HG02870 (cell line): ENCODE measurements around the gene MUC5AC.

ENCODE experiments used
- ATAC-seq: cut with Tn5 transposase; IDR thresholded peaks from one replicate; pipeline ENCODE4 v1.9.1; 2021; ENCODE audit warnings: mild to moderate bottlenecking, moderate library complexity; ENCODE audit not compliant: unreplicated experiment

Gene MUC5AC

DNA sequence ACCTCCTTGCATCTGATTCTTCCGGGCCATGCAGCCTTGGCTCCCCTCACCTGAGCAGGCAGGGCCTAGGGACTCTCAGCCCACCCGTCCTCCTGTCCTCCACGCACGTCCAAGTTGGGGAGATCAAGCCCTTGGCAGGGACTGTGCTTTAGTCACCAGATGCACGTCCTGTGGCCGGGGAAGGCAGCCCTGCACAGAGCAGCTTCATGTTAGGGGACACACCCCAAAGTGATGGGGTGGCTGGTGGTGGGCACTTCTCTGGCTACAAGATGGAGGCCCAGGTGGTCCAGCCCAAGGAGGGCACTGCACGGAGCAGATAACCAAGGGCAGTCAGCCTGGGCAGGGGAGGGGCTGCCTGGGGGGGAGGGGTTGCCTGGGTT lies 66.3 kb downstream of the MUC5AC start:
- no peak for ATAC-seq

DNA sequence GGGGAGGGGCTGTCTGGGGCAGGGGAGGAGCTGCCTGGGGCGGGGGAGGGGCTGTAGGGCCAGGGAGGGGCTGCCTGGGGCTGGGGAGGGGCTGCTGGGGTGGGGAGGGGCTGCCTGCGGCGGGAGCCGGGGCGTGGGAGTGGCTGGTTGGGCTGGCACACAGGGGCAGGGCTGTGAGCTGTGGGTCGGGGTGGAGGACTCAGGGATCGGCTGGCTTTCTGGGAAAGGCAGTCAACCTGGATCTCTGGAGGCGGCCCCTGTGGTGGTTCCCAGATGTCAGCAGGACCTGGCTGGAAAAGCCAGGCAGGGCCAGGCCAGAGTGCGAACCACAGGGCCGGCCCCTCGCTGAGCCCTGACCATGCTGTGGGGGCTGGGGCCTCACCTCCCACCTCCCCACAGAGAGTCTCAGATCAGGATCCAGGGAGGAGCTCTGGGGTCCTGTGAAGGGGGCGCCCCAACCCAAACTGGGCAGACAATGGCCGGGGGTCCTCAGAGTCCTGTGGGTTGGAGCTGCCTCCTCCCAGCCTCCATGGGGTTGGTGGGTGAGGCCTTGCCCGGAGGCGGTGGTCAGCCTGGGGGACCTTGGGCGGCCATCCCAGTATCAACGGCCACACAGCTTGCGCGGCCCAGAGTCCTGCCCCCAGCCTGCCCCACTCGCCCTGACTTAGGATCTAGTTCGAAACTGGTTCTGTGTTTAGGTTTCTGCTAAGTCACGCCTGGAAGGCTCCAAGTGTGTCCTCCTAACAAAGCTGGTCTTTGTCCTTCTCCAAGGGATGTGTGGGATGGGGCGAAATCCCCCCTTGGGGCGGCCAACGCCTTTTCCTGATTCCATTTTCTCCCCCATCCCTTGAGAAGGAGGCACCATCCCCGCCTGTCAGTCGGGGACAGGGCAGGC lies 67.0 kb downstream of the MUC5AC start:
- ATAC-seq = no peak

DNA sequence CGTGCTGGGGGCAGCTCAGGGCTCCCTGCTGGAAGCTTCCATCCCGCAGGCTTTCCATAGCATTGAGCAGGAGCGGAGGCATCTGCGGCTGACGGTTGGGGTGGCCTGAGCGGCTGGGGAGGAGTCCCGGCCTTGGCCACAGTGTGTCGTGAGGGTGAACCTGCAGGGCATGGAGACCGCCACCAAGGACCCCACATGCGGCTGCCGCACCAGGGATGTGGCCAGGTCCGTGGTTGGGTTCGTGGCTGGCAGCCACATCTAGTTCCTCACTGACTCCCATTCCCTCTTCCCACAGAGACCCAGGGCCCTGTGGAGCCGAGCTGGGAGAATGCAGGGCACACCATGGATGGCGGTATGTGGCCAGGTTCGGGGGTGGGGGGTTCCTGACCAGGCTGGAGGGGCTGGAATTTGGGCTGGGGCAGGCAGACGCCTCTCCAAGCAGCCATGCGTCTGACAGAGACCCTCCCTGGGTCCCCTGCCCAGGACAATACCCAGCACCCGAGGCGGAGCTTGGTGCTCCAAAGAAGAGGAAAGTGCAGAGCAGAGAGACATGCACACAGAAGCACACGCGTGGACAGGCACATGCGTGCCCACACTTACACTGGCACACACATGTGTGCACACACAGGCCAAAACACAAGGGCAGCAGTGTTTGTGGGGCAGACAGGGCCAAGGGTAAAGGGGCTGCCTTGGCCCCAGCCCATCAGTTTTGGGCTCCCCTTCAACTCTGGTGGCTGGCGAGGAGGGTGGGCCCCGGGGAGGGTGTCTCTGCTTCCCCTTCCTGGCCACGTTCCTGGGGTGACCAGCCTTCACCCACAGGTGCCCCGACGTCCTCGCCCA lies 67.9 kb downstream of the MUC5AC start:
- ATAC-seq = no peak

DNA sequence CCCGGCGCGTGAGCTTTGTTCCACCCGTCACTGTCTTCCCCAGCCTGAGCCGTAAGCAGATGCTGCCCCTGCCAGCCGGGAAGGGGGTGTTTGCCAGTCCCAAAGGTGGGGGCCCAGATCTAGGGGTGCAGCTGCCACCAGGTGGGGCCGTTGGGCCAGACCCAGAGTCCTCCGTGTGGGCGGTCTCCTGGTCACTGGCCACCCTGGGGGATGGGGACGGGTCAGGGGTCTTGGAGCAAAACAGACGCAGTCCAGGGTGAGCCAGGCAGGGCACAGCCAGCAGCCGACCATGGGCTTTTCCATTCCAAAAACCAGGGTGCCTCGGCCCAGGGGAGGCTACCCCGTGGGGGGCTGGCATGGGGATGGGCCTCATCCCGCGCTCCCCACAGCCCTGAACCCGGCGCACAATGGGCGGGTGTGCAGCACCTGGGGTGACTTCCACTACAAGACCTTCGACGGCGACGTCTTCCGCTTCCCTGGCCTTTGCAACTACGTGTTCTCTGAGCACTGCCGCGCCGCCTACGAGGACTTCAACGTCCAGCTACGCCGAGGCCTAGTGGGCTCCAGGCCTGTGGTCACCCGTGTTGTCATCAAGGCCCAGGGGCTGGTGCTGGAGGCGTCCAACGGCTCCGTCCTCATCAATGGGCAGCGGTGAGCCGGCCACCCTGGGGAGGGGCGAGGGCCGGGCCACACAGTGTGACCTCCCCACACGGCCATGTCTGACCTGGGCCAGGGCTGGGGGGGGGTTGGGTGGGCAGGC lies 68.7 kb downstream of the MUC5AC start:
- no peak for ATAC-seq

DNA sequence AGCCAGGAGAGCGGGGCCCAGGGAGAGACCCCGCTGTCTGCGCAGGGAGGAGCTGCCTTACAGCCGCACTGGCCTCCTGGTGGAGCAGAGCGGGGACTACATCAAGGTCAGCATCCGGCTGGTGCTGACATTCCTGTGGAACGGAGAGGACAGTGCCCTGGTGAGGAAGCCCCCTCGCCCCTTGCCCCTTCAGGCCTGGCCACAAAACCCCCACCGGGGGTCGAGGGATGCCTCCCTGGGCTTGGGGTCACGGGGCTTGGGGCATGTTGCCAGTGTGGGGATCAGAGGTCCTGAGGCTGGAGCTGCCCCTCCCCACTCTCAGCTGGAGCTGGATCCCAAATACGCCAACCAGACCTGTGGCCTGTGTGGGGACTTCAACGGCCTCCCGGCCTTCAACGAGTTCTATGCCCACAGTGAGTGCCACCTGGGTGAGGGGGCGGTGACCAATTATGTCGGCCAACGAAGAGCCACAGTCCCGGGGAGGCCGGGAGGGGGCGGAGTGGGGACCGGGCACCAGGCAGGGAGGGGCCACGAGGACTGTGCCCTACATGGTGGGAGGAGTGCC lies 69.3 kb downstream of the MUC5AC start:
- ATAC-seq = no peak

DNA sequence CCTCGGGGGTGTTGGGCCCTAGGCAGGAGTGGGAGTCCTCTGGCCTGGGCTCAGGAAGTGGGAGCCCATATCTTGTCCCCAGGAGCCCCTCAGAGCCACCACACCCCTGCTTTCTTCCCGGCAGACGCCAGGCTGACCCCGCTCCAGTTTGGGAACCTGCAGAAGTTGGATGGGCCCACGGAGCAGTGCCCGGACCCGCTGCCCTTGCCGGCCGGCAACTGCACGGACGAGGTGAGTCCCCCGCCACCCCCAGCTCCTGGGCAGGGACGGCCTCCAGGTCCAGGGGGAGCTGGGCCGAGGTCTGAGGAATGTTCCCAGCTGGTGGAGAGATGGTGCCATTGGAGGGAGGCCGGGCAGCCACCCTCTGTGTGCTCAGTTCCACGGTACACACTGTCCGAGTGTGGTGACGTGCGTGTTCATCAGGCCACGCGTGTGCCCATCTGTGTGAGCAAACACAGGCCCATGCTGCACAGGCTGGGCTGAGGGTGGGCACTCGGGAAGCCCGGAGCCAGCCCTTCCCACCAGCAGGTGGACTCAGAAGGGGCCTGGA lies 69.9 kb downstream of the MUC5AC start:
- ATAC-seq = no peak

DNA sequence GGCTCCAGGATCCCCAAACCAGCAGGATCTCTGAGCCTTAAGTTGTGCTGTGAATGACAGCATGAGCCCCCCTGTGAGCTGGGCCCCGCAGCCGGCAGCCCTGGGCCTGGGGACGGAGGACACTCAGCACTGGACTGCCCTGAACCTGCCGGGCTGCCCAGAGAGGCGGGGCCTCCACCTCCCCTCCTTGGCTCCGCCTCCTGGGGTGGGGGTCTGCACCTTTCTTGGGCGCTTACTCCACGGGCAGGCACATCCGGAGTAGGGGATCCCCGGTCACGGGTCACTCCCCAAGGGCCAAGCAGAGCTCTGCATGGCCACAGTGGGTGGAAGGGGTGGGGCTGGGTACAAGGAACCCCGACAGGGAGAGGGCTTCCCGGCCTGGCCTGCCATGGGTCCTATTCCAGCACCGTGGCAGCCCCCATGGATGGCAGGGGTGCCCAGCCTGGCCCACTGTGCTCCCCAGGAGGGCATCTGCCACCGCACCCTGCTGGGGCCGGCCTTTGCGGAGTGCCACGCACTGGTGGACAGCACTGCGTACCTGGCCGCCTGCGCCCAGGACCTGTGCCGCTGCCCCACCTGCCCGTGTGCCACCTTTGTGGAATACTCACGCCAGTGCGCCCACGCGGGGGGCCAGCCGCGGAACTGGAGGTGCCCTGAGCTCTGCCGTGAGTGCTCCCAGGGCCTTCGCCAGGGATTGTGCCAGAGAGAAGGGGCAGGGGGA lies 70.5 kb downstream of the MUC5AC start:
- ATAC-seq = no peak

DNA sequence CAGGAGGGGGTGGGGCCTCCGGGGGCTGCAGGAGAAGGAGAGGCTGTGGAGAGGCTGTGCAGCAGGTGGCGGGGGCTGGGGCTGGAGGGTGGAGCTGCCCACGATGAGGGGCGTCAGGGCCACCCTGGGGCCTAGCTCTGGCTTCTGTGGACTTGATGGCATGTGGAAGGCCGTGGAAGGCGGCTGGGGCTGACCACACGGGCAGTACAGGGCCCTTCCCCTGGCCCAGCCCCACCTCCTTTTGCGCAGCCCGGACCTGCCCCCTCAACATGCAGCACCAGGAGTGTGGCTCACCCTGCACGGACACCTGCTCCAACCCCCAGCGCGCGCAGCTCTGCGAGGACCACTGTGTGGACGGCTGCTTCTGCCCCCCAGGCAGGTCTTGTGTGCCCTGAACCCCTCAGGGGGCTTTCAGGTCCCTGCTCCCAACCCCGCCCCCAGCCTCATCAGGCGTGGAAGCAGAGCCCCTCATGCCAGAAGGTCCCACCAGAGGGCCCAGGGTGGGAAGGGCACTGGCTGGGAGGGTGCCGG lies 71.2 kb downstream of the MUC5AC start:
- no peak for ATAC-seq

DNA sequence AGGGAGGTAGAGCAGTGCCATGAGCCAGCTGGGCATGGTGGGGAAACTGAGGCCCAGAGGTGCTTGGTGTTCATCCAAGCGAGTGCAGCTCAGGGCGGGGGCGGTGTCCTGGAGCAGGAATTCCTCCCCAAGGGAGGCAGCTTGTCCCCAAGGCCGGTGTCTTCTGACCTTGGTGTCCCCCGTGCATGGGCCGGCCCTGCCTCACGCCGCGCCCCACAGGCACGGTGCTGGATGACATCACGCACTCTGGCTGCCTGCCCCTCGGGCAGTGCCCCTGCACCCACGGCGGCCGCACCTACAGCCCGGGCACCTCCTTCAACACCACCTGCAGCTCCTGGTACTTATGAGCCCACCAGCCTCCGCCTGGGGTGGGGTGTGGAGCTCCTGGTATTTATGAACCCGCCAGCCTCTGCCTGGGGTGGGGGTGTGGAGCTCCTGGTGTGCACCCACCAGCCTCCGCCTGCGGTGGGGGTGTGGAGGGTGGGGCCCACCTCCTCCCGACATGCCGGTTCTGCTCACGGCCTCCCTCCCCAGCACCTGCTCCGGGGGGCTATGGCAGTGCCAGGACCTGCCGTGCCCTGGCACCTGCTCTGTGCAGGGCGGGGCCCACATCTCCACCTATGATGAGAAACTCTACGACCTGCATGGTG lies 71.8 kb downstream of the MUC5AC start:
- ATAC-seq = no peak

DNA sequence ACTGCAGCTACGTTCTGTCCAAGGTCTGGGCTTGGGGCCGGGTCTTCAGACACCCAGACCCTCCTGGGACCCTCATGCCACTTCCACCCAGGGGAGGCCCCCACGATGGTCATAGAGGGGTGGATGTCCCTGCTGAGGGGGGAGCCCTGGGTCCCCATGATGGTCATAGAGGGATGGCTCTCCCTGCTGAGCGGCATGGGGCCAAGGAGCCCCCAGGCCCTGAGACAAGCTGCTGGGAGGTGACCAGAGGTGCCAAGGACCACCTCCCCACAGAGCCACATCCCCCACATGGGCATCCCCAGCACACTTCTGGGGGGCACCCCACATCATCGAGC lies 72.3 kb downstream of the MUC5AC start:
- no peak for ATAC-seq

DNA sequence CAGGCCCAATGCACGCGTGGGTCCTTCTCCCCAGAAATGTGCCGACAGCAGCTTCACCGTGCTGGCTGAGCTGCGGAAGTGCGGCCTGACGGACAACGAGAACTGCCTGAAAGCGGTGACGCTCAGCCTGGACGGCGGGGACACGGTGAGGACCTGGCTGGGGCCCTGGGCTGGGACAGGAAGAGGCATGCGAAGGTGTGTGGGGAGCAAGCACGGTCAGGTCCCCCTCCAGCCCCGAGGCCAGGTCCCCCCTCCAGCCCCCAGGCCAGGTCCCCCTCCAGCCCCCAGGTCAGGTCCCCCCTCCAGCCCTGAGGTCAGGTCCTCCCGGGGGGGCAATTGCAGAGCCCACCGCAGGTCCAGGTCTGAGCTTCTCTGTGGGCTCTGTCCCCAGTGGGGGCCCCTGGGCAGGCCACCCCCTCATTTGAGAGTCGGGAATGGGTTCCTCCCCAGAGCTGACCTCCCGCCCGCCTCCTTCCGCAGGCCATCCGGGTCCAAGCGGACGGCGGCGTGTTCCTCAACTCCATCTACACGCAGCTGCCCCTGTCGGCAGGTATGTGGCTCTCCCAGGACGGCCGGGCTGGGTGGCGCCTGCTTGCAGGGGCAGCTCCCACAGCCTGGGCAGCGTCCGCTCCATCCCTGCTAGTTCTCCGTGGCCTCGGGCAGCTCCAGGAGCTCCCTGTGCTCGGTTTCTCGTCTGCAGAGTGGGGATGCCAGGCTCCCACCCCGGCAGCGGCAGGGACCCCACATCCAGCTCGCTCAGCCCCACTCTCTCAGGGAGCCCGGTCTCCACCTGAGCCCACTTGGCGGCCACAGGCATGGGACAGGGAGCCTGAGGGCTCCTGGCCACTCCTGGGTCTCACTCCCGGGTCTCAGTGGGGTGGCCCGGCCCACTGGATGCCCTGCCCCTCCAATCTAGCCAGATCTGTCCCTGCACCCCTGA lies 73.0 kb downstream of the MUC5AC start:
- ATAC-seq = no peak

DNA sequence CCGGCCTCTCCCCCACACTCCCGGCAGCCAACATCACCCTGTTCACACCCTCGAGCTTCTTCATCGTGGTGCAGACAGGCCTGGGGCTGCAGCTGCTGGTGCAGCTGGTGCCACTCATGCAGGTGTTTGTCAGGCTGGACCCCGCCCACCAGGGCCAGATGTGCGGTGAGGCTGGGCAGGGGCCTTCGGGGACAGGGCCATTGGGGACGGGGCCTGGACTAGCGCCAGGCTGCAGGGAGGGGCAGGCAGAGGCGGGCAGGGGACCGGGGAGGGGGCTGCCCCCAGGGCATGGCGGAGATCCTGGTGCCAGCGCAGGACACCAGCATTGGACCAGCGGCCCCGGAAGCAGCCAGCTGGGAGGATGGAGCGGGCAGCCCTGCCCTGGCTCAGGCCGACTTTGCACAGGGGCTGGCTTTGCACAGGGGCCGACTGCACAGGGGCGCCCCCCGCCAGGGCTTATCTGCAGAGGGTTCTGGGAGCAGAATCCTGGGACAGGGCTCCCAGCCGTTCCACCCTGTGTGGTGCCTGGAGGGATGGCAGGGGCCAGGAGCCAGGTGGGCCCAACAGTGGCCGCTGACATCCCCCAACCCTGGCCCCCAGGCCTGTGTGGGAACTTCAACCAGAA lies 73.8 kb downstream of the MUC5AC start:
- ATAC-seq = no peak

DNA sequence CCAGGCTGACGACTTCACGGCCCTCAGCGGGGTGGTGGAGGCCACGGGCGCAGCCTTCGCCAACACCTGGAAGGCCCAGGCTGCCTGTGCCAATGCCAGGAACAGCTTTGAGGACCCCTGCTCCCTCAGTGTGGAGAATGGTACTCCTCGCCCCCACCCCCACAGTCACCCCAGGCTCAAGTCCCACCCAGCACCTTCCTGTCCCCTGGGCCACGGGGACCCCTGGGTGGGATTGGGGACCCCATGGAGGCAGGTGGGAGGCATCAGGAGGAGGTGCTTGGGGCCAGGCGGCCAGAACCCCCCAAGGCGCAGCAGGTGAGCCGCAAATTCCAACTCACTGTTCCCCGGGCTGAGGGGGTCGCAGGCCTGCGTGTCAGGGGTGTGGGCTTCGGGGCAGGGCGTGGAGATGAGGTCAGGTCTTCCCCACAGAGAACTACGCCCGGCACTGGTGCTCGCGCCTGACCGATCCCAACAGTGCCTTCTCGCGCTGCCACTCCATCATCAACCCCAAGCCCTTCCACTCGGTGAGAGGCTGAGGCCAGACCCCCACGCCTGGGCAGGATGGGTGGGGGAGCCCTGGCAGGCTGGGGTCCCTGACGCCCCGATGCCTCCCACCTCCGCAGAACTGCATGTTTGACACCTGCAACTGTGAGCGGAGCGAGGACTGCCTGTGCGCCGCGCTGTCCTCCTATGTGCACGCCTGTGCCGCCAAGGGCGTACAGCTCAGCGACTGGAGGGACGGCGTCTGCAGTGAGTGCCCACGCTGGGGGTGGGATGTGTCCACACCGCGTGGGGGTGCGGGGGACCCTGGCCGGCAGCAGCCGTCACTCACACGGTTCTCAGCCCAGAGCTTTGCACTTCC lies 74.5 kb downstream of the MUC5AC start:
- ATAC-seq = no peak

DNA sequence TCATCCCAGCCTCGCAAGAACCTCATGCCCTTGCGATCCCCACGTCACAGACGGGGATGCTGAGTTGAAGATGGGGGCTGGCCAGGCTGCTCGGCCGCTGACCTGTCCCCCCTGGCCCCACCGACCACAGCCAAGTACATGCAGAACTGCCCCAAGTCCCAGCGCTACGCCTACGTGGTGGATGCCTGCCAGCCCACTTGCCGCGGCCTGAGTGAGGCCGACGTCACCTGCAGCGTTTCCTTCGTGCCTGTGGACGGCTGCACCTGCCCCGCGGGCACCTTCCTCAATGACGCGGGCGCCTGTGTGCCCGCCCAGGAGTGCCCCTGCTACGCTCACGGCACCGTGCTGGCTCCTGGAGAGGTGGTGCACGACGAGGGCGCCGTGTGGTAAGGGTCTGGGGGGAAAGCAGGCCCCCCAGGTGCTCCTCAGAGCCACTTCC lies 75.1 kb downstream of the MUC5AC start:
- ATAC-seq = no peak

DNA sequence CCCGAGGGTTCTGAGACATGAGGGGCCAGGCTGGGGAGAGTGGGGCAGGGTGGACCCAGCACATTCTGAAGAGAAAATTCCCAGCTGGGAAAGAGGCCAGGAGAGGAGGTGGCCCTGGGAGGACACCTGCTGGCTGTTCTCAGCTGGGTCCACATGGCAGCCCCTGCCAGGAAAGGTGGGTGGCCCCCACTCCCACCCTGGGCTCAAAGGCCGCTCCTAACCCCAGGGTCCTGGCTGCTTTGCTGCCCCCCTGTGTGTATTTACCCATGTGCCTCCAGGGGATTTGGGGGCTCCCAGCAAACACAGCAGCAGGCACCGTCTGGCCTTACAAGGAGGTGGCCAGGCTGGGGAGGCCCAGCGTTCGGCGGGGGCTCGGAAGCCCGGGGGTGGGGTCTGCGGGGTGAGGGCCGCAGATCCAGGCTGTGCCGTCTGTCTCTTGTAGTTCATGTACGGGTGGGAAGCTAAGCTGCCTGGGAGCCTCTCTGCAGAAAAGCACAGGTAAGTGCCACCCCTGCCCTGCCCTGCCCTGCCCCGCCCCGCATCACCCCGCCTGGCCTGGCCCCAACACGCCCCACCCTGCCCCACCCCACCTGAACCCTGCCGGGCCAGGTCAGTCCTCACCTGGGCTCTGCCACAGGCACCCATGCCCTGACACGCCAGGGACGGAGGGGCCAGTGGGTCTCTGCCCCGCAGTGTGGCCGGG lies 75.7 kb downstream of the MUC5AC start:
- ATAC-seq = no peak

DNA sequence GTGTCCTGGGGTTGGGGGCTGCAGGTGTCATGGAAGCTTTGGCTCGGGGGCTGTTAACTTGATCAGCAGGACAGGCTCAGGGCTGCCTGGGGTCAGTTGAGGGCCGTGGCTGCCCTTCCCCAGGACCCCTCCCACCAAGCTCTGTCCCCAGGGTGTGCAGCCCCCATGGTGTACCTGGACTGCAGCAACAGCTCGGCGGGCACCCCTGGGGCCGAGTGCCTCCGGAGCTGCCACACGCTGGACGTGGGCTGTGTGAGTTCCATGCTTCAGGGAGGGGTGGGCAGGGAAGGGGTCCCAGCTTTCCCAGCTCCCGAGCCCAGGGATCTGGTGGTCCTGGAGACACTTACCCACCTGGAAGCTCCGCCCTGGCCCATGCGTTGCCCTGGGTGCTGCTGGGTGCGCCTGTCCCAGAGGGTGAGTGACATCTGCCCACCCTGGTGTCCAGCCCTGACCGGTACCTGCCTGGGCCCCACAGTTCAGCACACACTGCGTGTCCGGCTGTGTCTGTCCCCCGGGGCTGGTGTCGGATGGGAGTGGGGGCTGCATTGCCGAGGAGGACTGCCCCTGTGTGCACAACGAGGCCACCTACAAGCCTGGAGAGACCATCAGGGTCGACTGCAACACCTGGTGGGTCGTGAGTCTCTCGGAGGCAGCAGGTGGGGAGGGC lies 76.4 kb downstream of the MUC5AC start:
- ATAC-seq = no peak
